HG03175 (cell line): ENCODE measurements around the gene KIFBP.

ENCODE experiments used
- ATAC-seq: cut with Tn5 transposase; IDR thresholded peaks from one replicate; pipeline ENCODE4 v1.9.1; 2021; ENCODE audit warnings: mild to moderate bottlenecking, moderate library complexity; ENCODE audit not compliant: unreplicated experiment

The KIFBP gene

DNA sequence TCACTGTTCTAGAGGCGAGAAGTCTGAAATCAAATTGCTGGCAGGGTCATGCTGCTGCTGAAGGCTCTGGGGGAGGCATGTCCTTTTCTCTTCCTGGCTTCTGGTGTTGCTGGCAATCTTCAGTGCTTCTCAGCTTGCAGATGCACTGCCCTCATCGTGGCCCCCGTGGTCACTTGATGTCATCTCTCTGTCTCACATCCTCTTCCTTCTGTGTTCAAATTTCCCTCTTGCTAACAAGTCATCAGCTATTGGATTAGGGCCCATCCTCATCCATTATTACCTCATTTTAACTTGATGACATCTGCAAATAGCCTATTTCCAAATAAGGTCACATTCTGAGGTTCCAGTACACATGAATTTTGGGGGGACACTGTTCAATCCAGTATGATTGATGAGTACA is 62.7 kb downstream of the KIFBP start:
- ATAC-seq: peak; percentile 39

DNA sequence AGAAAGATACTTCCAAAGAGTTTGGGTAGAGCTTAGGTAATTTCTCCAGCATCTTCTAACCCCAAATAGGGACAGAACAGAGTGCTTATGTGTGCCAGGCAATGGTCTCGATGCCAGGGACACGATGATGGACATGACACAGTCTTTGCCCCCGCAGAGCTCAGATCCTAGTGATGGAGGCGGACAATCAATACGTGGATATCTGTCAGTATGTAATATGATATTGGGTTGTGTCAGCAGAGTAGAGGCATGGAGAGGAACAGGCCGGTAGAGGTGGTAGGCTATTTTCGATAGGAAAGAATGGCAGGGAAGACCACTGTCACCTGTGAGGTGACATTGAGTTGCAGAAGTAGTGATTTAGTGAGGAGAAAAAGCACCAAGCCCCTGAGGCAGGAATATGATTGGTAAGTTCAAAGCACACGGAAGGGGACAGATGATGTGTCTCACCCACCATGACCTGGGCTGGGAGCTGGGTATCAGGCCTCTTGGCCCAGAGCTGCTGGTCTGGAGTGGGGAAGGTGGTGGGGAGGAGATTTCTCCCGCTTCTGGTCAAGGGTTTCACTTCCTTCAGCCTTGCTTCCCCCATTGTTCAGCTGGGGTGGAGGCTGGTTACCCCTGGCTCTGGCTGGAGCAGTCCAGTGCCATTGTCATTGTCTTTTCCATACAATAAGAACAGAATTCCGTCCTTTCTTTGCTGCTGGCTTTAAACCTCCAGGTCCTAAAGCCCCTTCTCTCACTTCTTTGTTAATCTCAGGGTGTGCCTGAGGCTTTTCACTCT is 63.3 kb downstream of the KIFBP start:
- no peak for ATAC-seq

DNA sequence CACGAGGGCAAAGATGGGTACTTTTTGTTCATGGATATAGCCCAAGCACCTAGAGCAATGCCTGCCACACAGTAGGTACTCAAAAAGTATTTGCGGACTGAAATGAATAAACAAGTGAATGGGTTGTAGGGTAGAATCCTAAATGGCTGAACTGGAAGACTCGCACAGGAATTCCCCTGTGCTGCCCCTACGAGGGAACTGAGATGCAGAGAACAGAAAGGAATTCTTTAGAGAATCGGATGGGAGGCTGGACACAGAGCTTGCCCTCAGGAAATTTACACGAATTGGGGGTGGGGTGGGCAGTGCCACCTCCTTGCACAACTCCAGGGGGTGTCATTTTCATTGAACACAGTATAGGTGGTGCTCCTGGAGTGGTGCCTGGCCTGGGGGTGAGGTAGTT is 64.1 kb downstream of the KIFBP start:
- ATAC-seq: no peak

DNA sequence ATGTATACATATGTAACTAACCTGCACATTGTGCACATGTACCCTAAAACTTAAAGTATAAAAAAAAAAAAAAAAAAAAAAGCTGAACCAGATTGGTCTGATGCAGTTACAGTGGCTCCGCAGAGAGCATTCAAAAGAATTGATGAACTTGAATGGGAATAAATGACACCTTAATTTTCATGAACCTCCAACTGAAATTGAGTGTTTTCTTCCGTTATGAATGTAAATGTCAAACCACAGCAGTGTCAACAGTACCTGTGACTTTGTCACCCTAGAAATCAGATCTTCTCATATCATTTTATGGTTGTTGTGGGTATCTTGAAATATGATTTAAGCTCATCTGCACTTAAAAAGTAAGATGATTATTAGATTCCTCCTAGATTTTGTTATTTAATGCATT is 66.6 kb downstream of the KIFBP start:
- ATAC-seq: no peak

DNA sequence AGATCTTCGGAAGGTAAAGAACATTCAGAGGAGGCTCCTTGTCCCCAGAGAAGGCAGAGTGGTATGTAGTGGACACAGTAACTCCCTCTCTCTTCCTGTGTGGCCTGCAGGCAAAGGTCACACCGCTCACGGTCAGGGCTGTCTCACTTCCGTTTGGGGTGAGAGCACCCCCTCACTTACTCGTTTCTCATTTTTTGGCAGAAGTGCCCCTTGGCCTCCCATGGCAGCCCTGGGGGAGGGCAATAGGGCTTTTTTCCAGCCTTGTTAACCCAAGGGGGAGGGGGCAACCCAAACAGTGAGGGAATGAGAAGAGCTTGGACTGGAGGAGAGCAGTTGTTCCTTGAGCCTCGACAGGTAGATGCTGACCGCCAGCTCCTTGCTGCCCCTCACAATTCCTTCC is 67.5 kb downstream of the KIFBP start:
- ATAC-seq: peak; percentile 44

DNA sequence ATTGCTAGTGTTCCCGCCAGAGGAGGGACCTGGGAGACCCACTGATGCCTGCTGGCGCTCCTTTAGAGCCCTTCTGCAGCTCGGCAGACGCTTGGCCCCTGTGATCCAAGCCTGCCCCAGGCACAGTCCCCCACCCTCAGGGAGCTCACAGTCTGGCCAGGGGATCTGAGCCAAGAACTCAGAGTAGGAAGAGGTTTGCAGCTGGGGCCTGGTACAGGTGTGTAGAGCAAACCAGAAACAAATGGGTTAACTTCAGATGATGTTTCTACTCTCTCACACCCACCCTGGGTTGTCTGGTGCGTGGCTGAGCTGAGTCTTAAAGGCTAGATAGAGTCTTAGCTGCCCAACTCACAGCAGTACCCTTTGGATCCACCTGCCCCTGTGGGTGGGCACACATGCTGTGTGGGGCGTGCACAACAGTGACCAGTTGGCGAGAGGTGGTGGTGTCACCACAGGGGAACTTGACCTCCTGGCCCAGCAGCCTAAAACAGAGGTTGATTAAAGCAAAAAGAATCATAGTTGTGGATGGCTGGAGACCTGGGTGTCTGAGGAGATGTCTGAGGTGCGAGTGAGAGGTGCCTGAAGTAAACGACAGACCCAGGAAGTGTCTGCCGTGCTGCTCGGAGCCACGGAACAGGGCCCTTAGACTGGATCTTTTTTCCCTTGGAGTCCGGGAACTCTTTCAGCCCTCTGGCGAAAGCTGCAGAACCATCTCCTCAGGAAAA is 68.1 kb downstream of the KIFBP start:
- no peak for ATAC-seq

DNA sequence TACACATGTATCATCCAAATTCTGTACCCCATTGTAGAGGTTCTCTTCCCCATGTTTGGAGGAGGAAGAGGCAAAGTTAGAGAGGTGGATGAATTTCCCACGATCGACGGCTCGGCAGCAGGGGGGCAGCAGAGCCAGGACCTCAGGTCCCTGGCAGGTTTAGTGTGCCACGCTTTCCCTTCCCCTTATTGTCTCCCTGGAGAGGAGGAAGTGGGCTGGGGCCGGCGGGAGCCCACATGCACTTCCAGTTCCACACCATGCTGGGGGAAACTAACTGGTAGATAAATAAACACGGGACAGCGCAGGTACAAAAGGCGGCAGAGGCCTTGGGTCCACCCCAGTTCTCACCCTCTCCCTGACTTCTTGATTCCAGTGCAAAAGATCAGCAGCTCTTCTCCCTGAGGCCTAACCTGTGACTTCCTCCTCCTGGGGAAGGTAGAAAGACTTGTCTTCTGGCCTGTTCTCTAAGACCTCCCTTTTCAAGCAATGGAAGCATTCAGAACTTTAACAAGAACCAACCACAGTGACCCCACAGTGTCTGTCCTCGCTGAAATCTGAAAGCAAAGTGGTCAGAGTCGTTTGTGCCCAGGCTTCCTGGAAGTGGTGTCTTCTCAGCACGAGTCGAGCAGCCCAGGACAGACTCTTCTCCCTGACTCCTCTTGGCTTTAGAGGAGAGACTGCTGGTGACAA is 68.8 kb downstream of the KIFBP start:
- no peak for ATAC-seq

DNA sequence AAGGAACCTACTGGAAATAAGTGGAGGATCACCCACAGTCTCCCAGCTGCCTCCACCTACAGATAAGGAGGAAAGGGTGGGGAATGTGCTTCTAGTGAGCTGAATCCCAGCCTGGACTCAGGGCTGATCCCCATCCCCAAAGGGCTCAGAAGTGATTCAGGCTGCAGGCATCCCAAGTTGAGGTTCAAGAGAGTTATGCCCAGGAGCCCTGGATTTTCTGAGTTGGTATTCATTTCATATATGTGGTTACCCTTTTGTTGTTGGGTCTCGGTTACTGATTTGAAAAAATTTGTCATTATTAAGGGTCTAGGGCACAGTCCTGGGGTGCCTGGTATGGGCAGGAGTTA is 69.3 kb downstream of the KIFBP start:
- ATAC-seq: no peak

DNA sequence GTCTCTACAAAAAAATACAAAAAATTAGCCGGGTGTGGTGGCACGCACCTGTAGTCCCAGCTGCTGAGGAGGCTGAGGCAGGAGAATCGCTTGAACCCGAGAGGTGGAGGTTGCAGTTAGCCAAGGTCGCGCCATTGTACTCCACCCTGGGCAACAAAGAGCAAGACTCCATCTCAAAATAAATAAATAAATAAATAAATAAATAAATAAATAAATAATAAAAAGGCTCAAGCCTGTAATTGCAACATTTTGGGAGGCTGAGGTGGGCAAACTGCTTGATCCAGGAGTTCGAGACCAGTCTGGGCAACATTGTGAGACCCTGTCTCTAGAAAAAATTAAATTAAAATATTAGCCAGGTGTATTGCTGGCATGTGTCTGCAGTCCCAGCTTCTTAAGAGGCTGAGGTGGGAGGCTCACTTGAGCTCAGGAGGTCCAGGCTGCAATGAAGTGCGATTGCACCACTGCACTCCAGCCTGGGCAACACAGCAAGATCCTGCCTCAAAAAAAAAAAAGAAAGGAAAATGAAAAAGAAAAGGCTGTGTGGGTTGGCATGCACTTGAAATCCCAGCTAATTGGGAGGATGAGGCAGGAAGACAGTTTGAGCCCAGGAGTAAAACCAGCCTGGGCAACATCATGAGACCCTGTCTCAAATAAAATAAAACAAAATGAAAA is 71.7 kb downstream of the KIFBP start:
- ATAC-seq: no peak

DNA sequence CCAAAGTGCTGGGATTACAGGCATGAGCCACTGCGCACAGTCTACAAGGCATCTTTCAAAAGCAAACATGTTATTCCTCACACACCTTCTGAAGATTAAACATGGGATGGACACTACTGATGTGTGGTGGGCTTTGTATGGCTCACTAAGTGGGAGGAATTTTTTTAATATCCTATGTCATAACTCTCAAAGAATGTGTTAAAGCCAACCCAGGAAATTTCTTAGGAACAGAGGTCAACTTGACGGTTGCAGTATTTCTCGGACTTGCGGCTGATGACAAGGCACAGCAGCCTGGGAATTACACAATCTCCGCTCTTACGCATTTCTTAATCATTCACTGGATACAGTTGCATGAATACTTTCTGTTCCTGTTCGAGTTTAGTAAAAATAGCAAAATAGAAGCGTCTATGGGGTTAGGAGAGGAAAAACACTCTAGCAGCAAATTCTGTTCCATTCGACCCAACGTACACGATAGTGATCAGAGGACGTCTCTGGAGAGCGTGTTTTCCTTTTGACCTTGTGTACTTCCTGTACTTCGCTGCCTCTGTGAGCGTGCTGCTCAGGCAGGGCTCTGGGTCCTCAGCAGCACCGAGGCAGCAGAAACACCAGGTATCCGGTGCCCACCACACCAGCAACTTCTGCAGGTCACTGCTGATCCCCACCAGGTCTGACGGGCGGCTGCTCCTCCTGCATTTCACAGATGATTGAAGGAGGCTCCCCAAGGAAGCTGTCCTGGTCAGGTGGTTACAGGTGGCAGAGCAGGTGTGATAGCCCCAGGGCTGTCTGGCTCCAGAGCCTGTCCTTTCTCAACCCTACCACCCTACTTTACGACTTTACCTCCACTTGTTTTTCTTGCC is 72.9 kb downstream of the KIFBP start:
- peak; percentile 57 for ATAC-seq

DNA sequence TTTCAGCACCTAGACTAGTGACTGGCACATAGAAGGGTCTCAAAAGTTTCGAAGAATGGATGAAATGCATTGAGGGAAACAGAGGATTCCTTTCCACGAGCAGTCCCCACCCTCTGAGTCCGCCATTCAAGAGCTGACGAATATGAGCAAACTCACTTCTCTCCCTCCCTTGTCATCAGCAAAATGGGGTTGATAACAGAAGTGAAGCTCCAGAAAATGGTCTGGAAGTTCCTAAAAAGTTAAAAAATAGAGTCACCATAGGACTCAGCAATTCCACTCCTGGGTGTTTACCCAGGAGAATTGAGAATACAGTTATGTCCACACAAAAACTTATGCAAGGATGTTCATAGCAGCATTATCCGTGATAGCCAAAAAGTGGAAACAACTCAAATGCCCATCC is 74.3 kb downstream of the KIFBP start:
- no peak for ATAC-seq

DNA sequence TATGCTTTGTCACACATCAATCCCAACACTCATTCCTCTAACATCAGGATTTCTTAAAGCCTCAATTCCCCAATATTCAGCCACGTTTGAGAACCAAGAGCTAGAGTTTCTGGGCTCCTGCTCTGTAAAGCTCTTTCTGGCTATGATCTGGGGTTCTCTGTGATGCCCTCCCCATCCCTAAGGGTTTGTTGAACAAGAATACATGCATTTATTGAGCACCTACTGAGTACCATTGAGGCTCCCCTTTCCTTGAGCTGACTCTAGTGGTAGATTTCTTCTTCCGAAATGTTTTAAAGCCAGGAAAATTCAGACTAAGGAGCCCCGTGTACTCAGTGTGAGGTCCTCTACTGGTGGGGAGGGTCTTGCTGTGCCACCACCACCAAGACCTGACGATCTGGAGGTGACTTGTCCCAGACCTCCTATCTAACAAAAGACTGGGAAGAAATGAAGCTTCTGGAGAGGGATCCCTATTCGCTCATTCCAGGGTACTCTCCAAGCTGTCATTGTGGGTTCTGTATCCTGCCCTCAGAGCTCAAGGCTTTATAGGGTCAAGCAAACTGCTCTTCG is 76.2 kb downstream of the KIFBP start:
- ATAC-seq: no peak

DNA sequence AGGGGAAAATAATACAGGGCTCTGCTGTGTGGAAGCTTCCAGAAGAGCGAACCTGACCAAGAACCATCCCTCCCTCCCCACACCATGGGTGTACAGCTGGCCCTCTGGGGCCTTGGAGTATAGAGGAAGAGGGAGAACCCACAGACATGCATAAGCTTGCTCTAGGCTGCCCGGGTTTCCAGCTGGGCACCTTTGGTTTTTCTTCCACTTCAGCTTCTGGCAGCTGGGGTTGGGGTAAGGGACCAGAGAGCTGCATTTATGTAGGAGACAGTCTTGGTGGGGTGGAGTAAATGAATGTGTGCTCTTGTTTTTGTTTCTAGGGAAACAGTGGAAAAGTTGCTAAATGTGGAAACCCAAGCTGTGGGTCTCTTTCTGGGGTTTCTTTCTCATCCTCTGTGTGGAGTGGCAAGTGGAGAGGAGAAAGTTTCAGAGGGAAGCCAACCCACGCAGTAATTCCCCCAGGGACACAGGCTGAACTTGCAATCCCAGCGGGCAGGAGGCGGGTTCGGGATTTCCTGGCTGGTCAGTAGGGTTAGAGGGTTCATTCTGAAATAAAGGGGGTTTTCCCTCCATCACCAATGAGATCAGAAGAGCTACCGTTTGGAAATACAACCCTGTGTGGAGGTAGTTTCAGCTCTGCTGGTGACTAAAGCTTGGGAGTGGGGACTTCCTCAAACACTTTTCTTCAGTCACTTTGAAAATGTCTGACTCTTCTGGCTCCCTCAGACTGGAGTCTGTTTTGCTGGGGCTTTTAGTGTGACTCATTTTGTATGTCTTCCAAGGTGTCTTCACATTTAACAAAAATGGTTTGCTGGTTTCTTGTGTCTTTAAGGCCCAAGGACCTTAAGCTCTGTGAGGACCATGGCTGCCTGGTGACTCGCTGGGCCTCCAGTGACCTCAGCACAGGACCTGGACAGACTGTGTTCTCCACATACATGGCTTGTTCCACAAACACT is 77.1 kb downstream of the KIFBP start:
- ATAC-seq: no peak
